Activated CD8-positive, alpha-beta T cell treated with anti-CD3 and anti-CD28 coated beads, Interleukin-2, amount 10 ng/mL, durations not matched to agents 7 days and 5 days (primary cell): ENCODE results near the gene BRD8. TPM values are rescaled to one million over a fixed set of nuclear protein-coding genes. Genes with fewer than 3 reads are reported as not detected.
A peak's percentile ranks its signal among the peaks of the same experiment; 100 is the strongest.
"Not testable (repeated sequence)": the region's sequence is repeated elsewhere in the genome, so short reads cannot be mapped to it uniquely, and the experiment has no call there.

Experiments
- ATAC-seq: fragments of 150-1000 bp; cut with Tn5 transposase; one replicate; pipeline ENCODE4 v1.10.0; 2021; ENCODE audit warnings: moderate library complexity
- CTCF ChIA-PET: fragments of 350-600 bp; sonication (Branson Sonifier 250); formaldehyde crosslinking; loops from one replicate; lab custom pipeline; 2021; ENCODE audit warnings: antibody characterized with exemption; lab: Charles Lee
- POLR2A ChIA-PET: fragments of 350-600 bp; sonication (Branson Sonifier 250); formaldehyde crosslinking; loops from one replicate; lab custom pipeline; 2021; ENCODE audit warnings: antibody characterized with exemption; lab: Charles Lee
- DNase-seq: peaks from one replicate; pipeline ENCODE4 v3.0.0-alpha.2; 2020
- H3K27ac Mint-ChIP-seq: one replicate; pipeline ENCODE4 v1.8.0; 2021; ENCODE audit warnings: mild to moderate bottlenecking, mixed read lengths
- H3K27me3 Mint-ChIP-seq: one replicate; pipeline ENCODE4 v1.8.0; 2021; ENCODE audit warnings: low read depth, mixed read lengths
- H3K36me3 Mint-ChIP-seq: one replicate; pipeline ENCODE4 v1.8.0; 2021; ENCODE audit warnings: low read depth, mixed read lengths
- H3K4me1 Mint-ChIP-seq: one replicate; pipeline ENCODE4 v1.8.0; 2021; ENCODE audit warnings: low read depth, mixed read lengths
- H3K4me3 Mint-ChIP-seq: one replicate; pipeline ENCODE4 v1.8.0; 2021; ENCODE audit warnings: mild to moderate bottlenecking, mixed read lengths
- H3K9me3 Mint-ChIP-seq: one replicate; pipeline ENCODE4 v1.8.0; 2022; ENCODE audit warnings: mixed read lengths; ENCODE audit not compliant: insufficient read depth
- total RNA-seq, 2 experiments: library from RNA; stranded (reverse); gene quantifications; one replicate each; pipeline ENCODE4 v1.2.3, GENCODE V29; 2021

BRD8 gene
- 10 to 100 TPM; 72.3 to 76.3 TPM for total RNA-seq

- H3K27me3 Mint-ChIP-seq = no peaks in the 10 kb centered on the region
- ChIA-PET POLR2A (interaction anchor here (0.6 to 4.1 kb wide), 13 partner anchors 9 to 1130 kb away, joined by 3 to 21 read pairs (median 4); partner anchors contain the start of genes CDC23, CDC25C, EGR1 and ETF1), CTCF (interaction anchor here (0.8 to 6.1 kb wide), 14 partner anchors 10 to 1163 kb away, joined by 3 to 72 read pairs (median 4); partner anchors contain the start of genes CDC23, EGR1, GFRA3 and KDM3B)
- peaks cover 48% of the 10 kb centered on the region for H3K36me3 Mint-ChIP-seq
- no peak within 1 kb of the TSS for H3K27ac Mint-ChIP-seq
- H3K9me3 Mint-ChIP-seq = no peaks in the 10 kb centered on the region
- DNase-seq (peak; percentile 97), ATAC-seq (peak; percentile 90)
- peaks cover 15% of the 10 kb centered on the region for H3K4me1 Mint-ChIP-seq
- H3K4me3 Mint-ChIP-seq = no peak within 1 kb of the TSS
Measured at GRCh38 chr5:138178516-138179276, at the start of gene BRD8, which contains the start of gene KIF20A. BRD8 (minus strand) TSS chr5:138178630; CDS start chr5:138178614, 16 bp downstream. KIF20A (plus strand) TSS chr5:138179112; CDS start chr5:138179681, 569 bp downstream.

- Mint-ChIP-seq H3K4me1 (peaks cover 6% of the 10 kb centered on the region), H3K36me3 (no peaks in the 10 kb centered on the region), H3K4me3 (no peak overlapping the region), H3K27ac (no peak overlapping the region), H3K9me3 (peaks cover 3% of the 10 kb centered on the region), H3K27me3 (peaks cover 21% of the 10 kb centered on the region)
- DNase-seq (no peak), ATAC-seq (no peak)
- CTCF ChIA-PET = no interaction called here
- POLR2A ChIA-PET = no interaction called here
Measured at GRCh38 chr5:138226910-138227309, 48.5 kb upstream of the BRD8 start.

GRCh38 chr5:138224712-138225111, 46.3 kb upstream of the BRD8 start:
- ATAC-seq = no peak
- ChIA-PET CTCF (interaction anchor here (1.0 to 1.4 kb wide), 6 partner anchors 18 to 130 kb away, joined by 3 to 4 read pairs (median 4); partner anchors contain the start of gene KDM3B), POLR2A (no interaction called here)
- no peak overlapping the region for H3K27ac Mint-ChIP-seq
- no peak for DNase-seq
- no peak overlapping the region for H3K4me3 Mint-ChIP-seq
- H3K9me3 Mint-ChIP-seq = peaks cover 3% of the 10 kb centered on the region
- peaks cover 6% of the 10 kb centered on the region for H3K4me1 Mint-ChIP-seq
- peaks cover 26% of the 10 kb centered on the region for H3K27me3 Mint-ChIP-seq
- no peaks in the 10 kb centered on the region for H3K36me3 Mint-ChIP-seq

GRCh38 chr5:138223532-138223931, 45.1 kb upstream of the BRD8 start:
- H3K27ac Mint-ChIP-seq = no peak overlapping the region
- POLR2A ChIA-PET = interaction anchor here (1.1 kb wide), 1 partner anchor 11 kb away, joined by 3 read pairs; the partner anchor contains the start of gene CDC23
- H3K4me3 Mint-ChIP-seq = no peak overlapping the region
- peaks cover 6% of the 10 kb centered on the region for H3K4me1 Mint-ChIP-seq
- peaks cover 3% of the 10 kb centered on the region for H3K9me3 Mint-ChIP-seq
- H3K27me3 Mint-ChIP-seq = peaks cover 27% of the 10 kb centered on the region
- DNase-seq (no peak), ATAC-seq (no peak)
- CTCF ChIA-PET = interaction anchor here (0.7 to 1.8 kb wide), 10 partner anchors 8 to 185 kb away, joined by 3 to 8 read pairs (median 5); partner anchors contain the start of genes CDC23 and CDC25C
- H3K36me3 Mint-ChIP-seq = no peaks in the 10 kb centered on the region

GRCh38 chr5:138216799-138217198, 38.4 kb upstream of the BRD8 start:
- no peak overlapping the region for H3K4me3 Mint-ChIP-seq
- H3K27ac Mint-ChIP-seq = no peak overlapping the region
- peaks cover 8% of the 10 kb centered on the region for H3K27me3 Mint-ChIP-seq
- CTCF ChIA-PET = interaction anchor here (1.0 kb wide), 1 partner anchor 137 kb away, joined by 3 read pairs; no protein-coding TSS in a partner anchor
- peaks cover 15% of the 10 kb centered on the region for H3K4me1 Mint-ChIP-seq
- POLR2A ChIA-PET = no interaction called here
- DNase-seq (no peak), ATAC-seq (no peak)
- H3K36me3 Mint-ChIP-seq = peaks cover 6% of the 10 kb centered on the region
- no peaks in the 10 kb centered on the region for H3K9me3 Mint-ChIP-seq

- DNase-seq (peak; percentile 96), ATAC-seq (peak; percentile 99)
- Mint-ChIP-seq H3K4me1 (peaks cover 22% of the 10 kb centered on the region), H3K4me3 (peak within 1 kb of the TSS; percentile 99), H3K9me3 (no peaks in the 10 kb centered on the region), H3K36me3 (peaks cover 11% of the 10 kb centered on the region), H3K27me3 (no peaks in the 10 kb centered on the region), H3K27ac (peak within 1 kb of the TSS; percentile 98)
- ChIA-PET POLR2A (interaction anchor here (0.8 to 1.5 kb wide), 13 partner anchors 9 to 325 kb away, joined by 3 to 9 read pairs (median 3); partner anchors contain the start of genes BRD8, CDC25C, EGR1 and KDM3B), CTCF (interaction anchor here (0.8 to 3.1 kb wide), 9 partner anchors 9 to 188 kb away, joined by 3 to 12 read pairs (median 4); partner anchors contain the start of genes BRD8, GFRA3, KDM3B and KIF20A)
Measured at GRCh38 chr5:138213161-138214029, 35.0 kb upstream of the BRD8 start, which contains the start of gene CDC23. CDC23 (minus strand) TSS chr5:138213323; CDS start chr5:138213312, 11 bp downstream.

- no peaks in the 10 kb centered on the region for H3K27me3 Mint-ChIP-seq
- peaks cover 15% of the 10 kb centered on the region for H3K36me3 Mint-ChIP-seq
- peak overlapping the region; percentile 98 for H3K27ac Mint-ChIP-seq
- H3K9me3 Mint-ChIP-seq = no peaks in the 10 kb centered on the region
- peak; percentile 50 for ATAC-seq
- DNase-seq = peak; percentile 39
- ChIA-PET CTCF (interaction anchor here (0.8 to 3.1 kb wide), 10 partner anchors 10 to 189 kb away, joined by 3 to 12 read pairs (median 4); partner anchors contain the start of genes BRD8, GFRA3, KDM3B and KIF20A), POLR2A (interaction anchor here (0.9 to 1.5 kb wide), 13 partner anchors 10 to 331 kb away, joined by 3 to 9 read pairs (median 4); partner anchors contain the start of genes BRD8, CDC25C, EGR1 and ETF1)
- peaks cover 22% of the 10 kb centered on the region for H3K4me1 Mint-ChIP-seq
- peak overlapping the region; percentile 99 for H3K4me3 Mint-ChIP-seq
Measured at GRCh38 chr5:138212828-138213160, 34.4 kb upstream of the BRD8 start.

- POLR2A ChIA-PET = no interaction called here
- H3K4me3 Mint-ChIP-seq = no peak overlapping the region
Measured at GRCh38 chr5:138210985-138211384, 32.6 kb upstream of the BRD8 start.

GRCh38 chr5:138193859-138194258, 15.4 kb upstream of the BRD8 start:
- H3K27me3 Mint-ChIP-seq, CTCF ChIA-PET, H3K27ac Mint-ChIP-seq, H3K9me3 Mint-ChIP-seq, POLR2A ChIA-PET, H3K4me3 Mint-ChIP-seq, DNase-seq, H3K4me1 Mint-ChIP-seq, ATAC-seq: not testable (repeated sequence)
- H3K36me3 Mint-ChIP-seq = peaks cover 42% of the 10 kb centered on the region

More at GRCh38 chr5:138210985-138211384, 32.6 kb upstream of the BRD8 start:
- CTCF ChIA-PET = no interaction called here
- ATAC-seq = no peak
- Mint-ChIP-seq H3K36me3 (peaks cover 17% of the 10 kb centered on the region), H3K9me3 (no peaks in the 10 kb centered on the region), H3K4me1 (peaks cover 22% of the 10 kb centered on the region), H3K27ac (no peak overlapping the region), H3K27me3 (no peaks in the 10 kb centered on the region)
- no peak for DNase-seq

- POLR2A ChIA-PET = no interaction called here
- no peaks in the 10 kb centered on the region for H3K4me1 Mint-ChIP-seq
- H3K36me3 Mint-ChIP-seq = peaks cover 49% of the 10 kb centered on the region
- H3K9me3 Mint-ChIP-seq = no peaks in the 10 kb centered on the region
- CTCF ChIA-PET = interaction anchor here (1.5 kb wide), 1 partner anchor 160 kb away, joined by 3 read pairs; no protein-coding TSS in a partner anchor
- no peak for DNase-seq
- no peaks in the 10 kb centered on the region for H3K27me3 Mint-ChIP-seq
- no peak overlapping the region for H3K4me3 Mint-ChIP-seq
- no peak for ATAC-seq
- no peak overlapping the region for H3K27ac Mint-ChIP-seq
Measured at GRCh38 chr5:138192826-138193225, 14.4 kb upstream of the BRD8 start.

- CTCF ChIA-PET = interaction anchor here (0.8 to 3.7 kb wide), 4 partner anchors 10 to 223 kb away, joined by 3 to 17 read pairs (median 8); partner anchors contain the start of genes BRD8, KDM3B and KIF20A
- Mint-ChIP-seq H3K27ac (no peak overlapping the region), H3K4me1 (peaks cover 5% of the 10 kb centered on the region), H3K36me3 (peaks cover 71% of the 10 kb centered on the region), H3K27me3 (no peaks in the 10 kb centered on the region), H3K9me3 (no peaks in the 10 kb centered on the region), H3K4me3 (no peak overlapping the region)
- POLR2A ChIA-PET = interaction anchor here (0.6 to 1.2 kb wide), 3 partner anchors 15 to 501 kb away, joined by 3 to 4 read pairs (median 3); no protein-coding TSS in a partner anchor
- ATAC-seq (no peak), DNase-seq (no peak)
Measured at GRCh38 chr5:138188626-138189025, 10.2 kb upstream of the BRD8 start.
